ENCODE data around the gene CENPP.
"Not testable (repeated sequence)": the region's sequence is repeated elsewhere in the genome, so short reads cannot be mapped to it uniquely, and the experiment has no call there.

The CENPP gene

GRCh38 chr9:92529124-92529523, 203.4 kb downstream of the CENPP start:
- DNase-seq (ENCODE audit: extremely low read depth in 1 of 2, low read depth in 1 of 2): no peak

GRCh38 chr9:92530893-92531292, 205.1 kb downstream of the CENPP start:
- DNase-seq (ENCODE audit: extremely low read depth in 1 of 2, low read depth in 1 of 2): no peak

- DNase-seq (ENCODE audit: extremely low read depth in 1 of 2, low read depth in 1 of 2): no peak
Measured at GRCh38 chr9:92534204-92534603, 208.5 kb downstream of the CENPP start.

- no peak for DNase-seq (ENCODE audit: extremely low read depth in 1 of 2, low read depth in 1 of 2)
Measured at GRCh38 chr9:92534674-92535073, 208.9 kb downstream of the CENPP start.

- no peak for DNase-seq (ENCODE audit: extremely low read depth in 1 of 2, low read depth in 1 of 2)
Measured at GRCh38 chr9:92535940-92536850, 210.4 kb downstream of the CENPP start, which contains the start of gene ECM2. Gene ECM2 (minus strand): TSS chr9:92535990. CDS start chr9:92522866, 13,124 bp downstream.

- DNase-seq (ENCODE audit: extremely low read depth in 1 of 2, low read depth in 1 of 2): no peak
Measured at GRCh38 chr9:92538541-92538940, 212.8 kb downstream of the CENPP start.

- DNase-seq (ENCODE audit: extremely low read depth in 1 of 2, low read depth in 1 of 2): no peak
Measured at GRCh38 chr9:92543972-92544371, 218.2 kb downstream of the CENPP start.

- no peak for DNase-seq (ENCODE audit: extremely low read depth in 1 of 2, low read depth in 1 of 2)
Measured at GRCh38 chr9:92545002-92545510, 219.3 kb downstream of the CENPP start.

- DNase-seq (ENCODE audit: extremely low read depth in 1 of 2, low read depth in 1 of 2): no peak
Measured at GRCh38 chr9:92547356-92547755, 221.6 kb downstream of the CENPP start.

- DNase-seq (ENCODE audit: extremely low read depth in 1 of 2, low read depth in 1 of 2): no peak
Measured at GRCh38 chr9:92550765-92551164, 225.0 kb downstream of the CENPP start.

- DNase-seq (ENCODE audit: extremely low read depth in 1 of 2, low read depth in 1 of 2): no peak
Measured at GRCh38 chr9:92558612-92559374, 233.0 kb downstream of the CENPP start.

GRCh38 chr9:92561374-92562330, 235.9 kb downstream of the CENPP start:
- DNase-seq (ENCODE audit: extremely low read depth in 1 of 2, low read depth in 1 of 2): no peak

- DNase-seq (ENCODE audit: extremely low read depth in 1 of 2, low read depth in 1 of 2): no peak
Measured at GRCh38 chr9:92562461-92562967, 236.8 kb downstream of the CENPP start.

GRCh38 chr9:92563116-92564100, 237.7 kb downstream of the CENPP start:
- no peak for DNase-seq (ENCODE audit: extremely low read depth in 1 of 2, low read depth in 1 of 2)

- no peak for DNase-seq (ENCODE audit: extremely low read depth in 1 of 2, low read depth in 1 of 2)
Measured at GRCh38 chr9:92564504-92564903, 238.8 kb downstream of the CENPP start.

GRCh38 chr9:92564982-92565381, 239.2 kb downstream of the CENPP start:
- no peak for DNase-seq (ENCODE audit: extremely low read depth in 1 of 2, low read depth in 1 of 2)

GRCh38 chr9:92571871-92572270, 246.1 kb downstream of the CENPP start:
- DNase-seq (ENCODE audit: extremely low read depth in 1 of 2, low read depth in 1 of 2): not testable (repeated sequence)

- DNase-seq (ENCODE audit: extremely low read depth in 1 of 2, low read depth in 1 of 2): not testable (repeated sequence)
Measured at GRCh38 chr9:92573612-92574011, 247.9 kb downstream of the CENPP start.

- no peak for DNase-seq (ENCODE audit: extremely low read depth in 1 of 2, low read depth in 1 of 2)
Measured at GRCh38 chr9:92576175-92576574, 250.4 kb downstream of the CENPP start.
